Skeletal muscle tissue (tissue), 4 donors: ENCODE measurements around the gene FBLN7. TPM values are rescaled to one million over a fixed set of nuclear protein-coding genes. Genes with fewer than 3 reads are reported as not detected.

Experiments
- H3K27ac ChIP-seq: one replicate; pipeline ENCODE4 v1.7.0; 2013; ENCODE audit warnings: mild to moderate bottlenecking, low read depth, low read length, inconsistent platforms
- H3K27me3 ChIP-seq, 3 donors: one replicate each; pipeline ENCODE4 v1.7.0; 2013; ENCODE audit warnings: low read length in 3 of 3; ENCODE audit not compliant: control insufficient read depth in 3 of 3, insufficient read depth in 3 of 3
- H3K36me3 ChIP-seq, 3 donors: one replicate each; pipeline ENCODE4 v1.7.0; 2013; ENCODE audit warnings: low read length in 3 of 3; ENCODE audit not compliant: control insufficient read depth in 3 of 3, insufficient read depth in 3 of 3
- H3K4me1 ChIP-seq, 3 donors: one replicate each; pipeline ENCODE4 v1.7.0; 2013; ENCODE audit warnings: low read length in 3 of 3, mild to moderate bottlenecking in 3 of 3; ENCODE audit not compliant: control insufficient read depth in 3 of 3, insufficient read depth in 3 of 3
- H3K4me3 ChIP-seq, 3 donors: one replicate each; pipeline ENCODE4 v1.7.0; 2013; ENCODE audit warnings: low read length in 3 of 3
- H3K9ac ChIP-seq, 3 donors: one replicate each; pipeline ENCODE4 v1.7.0; 2013; ENCODE audit warnings: low read length in 3 of 3, mild to moderate bottlenecking in 3 of 3, moderate library complexity in 2 of 3, low read depth in 1 of 3
- H3K9me3 ChIP-seq, 3 donors: one replicate each; pipeline ENCODE4 v1.7.0; 2013; ENCODE audit warnings: low read length in 3 of 3; ENCODE audit not compliant: control insufficient read depth in 3 of 3
- total RNA-seq: library from RNA; depleted of rRNA; stranded (reverse); fragments of >200 nt; gene quantifications from one replicate; pipeline ENCODE4 v1.2.3, GENCODE V29; 2014
- donor health status: Osteomylitis.

Gene FBLN7
- total RNA-seq, 1 donor from 2014 or later: 9.9 TPM

GRCh38 chr2:112155331-112156151, 17.4 kb downstream of the FBLN7 start:
- Histone ChIP-seq H3K36me3 (no peaks in the 10 kb centered on the region), H3K9ac (peak overlapping the region in 1 of 3 donors; percentile 51), H3K4me3 (peak overlapping the region; percentile 43 to 56 (median 52)), H3K4me1 (peaks cover 8 to 16% (median 9%) of the 10 kb centered on the region in 3 donors), H3K27me3 (peaks cover 0 to 20% (median 15%) of the 10 kb centered on the region in 3 donors), H3K9me3 (no peaks in the 10 kb centered on the region), H3K27ac (no peak overlapping the region)

- Histone ChIP-seq H3K27me3 (peaks cover 0 to 20% (median 15%) of the 10 kb centered on the region in 3 donors), H3K4me3 (peak overlapping the region; percentile 43 to 56 (median 52)), H3K9ac (no peak overlapping the region), H3K9me3 (no peaks in the 10 kb centered on the region), H3K27ac (no peak overlapping the region), H3K36me3 (no peaks in the 10 kb centered on the region), H3K4me1 (peaks cover 8 to 16% (median 9%) of the 10 kb centered on the region in 3 donors)
Observed at GRCh38 chr2:112156152-112156986, 18.2 kb downstream of the FBLN7 start.

- Histone ChIP-seq H3K27ac (no peak overlapping the region), H3K4me3 (no peak overlapping the region), H3K27me3 (peaks cover 0 to 20% (median 15%) of the 10 kb centered on the region in 3 donors), H3K9ac (no peak overlapping the region), H3K4me1 (peaks cover 8 to 16% (median 9%) of the 10 kb centered on the region in 3 donors), H3K9me3 (no peaks in the 10 kb centered on the region), H3K36me3 (no peaks in the 10 kb centered on the region)
Observed at GRCh38 chr2:112157472-112157871, 19.3 kb downstream of the FBLN7 start.

- Histone ChIP-seq H3K9ac (no peak overlapping the region), H3K27me3 (peaks cover 0 to 20% (median 14%) of the 10 kb centered on the region in 3 donors), H3K27ac (no peak overlapping the region), H3K36me3 (no peaks in the 10 kb centered on the region), H3K9me3 (no peaks in the 10 kb centered on the region), H3K4me3 (no peak overlapping the region), H3K4me1 (peaks cover 8 to 12% (median 9%) of the 10 kb centered on the region in 3 donors)
Observed at GRCh38 chr2:112159454-112159921, 21.3 kb downstream of the FBLN7 start.

- Histone ChIP-seq H3K4me3 (no peak overlapping the region), H3K9me3 (no peaks in the 10 kb centered on the region), H3K9ac (no peak overlapping the region), H3K36me3 (no peaks in the 10 kb centered on the region), H3K4me1 (peaks cover 5 to 8% (median 6%) of the 10 kb centered on the region in 3 donors), H3K27me3 (peaks cover 0 to 10% (median 4%) of the 10 kb centered on the region in 3 donors), H3K27ac (no peak overlapping the region)
Observed at GRCh38 chr2:112160283-112161250, 22.4 kb downstream of the FBLN7 start.

GRCh38 chr2:112161431-112162145, 23.4 kb downstream of the FBLN7 start:
- Histone ChIP-seq H3K4me3 (no peak overlapping the region), H3K9ac (no peak overlapping the region), H3K4me1 (no peaks in the 10 kb centered on the region), H3K27ac (no peak overlapping the region), H3K27me3 (peaks cover 0 to 2% (median under 1%) of the 10 kb centered on the region in 3 donors), H3K9me3 (no peaks in the 10 kb centered on the region), H3K36me3 (no peaks in the 10 kb centered on the region)

GRCh38 chr2:112162341-112162740, 24.2 kb downstream of the FBLN7 start:
- Histone ChIP-seq H3K9me3 (no peaks in the 10 kb centered on the region), H3K36me3 (no peaks in the 10 kb centered on the region), H3K4me1 (no peaks in the 10 kb centered on the region), H3K9ac (no peak overlapping the region), H3K27ac (no peak overlapping the region), H3K27me3 (no peaks in the 10 kb centered on the region), H3K4me3 (no peak overlapping the region)

GRCh38 chr2:112162956-112163355, 24.8 kb downstream of the FBLN7 start:
- Histone ChIP-seq H3K9ac (no peak overlapping the region), H3K27me3 (no peaks in the 10 kb centered on the region), H3K9me3 (no peaks in the 10 kb centered on the region), H3K4me3 (no peak overlapping the region), H3K27ac (no peak overlapping the region), H3K4me1 (no peaks in the 10 kb centered on the region), H3K36me3 (no peaks in the 10 kb centered on the region)

GRCh38 chr2:112163541-112163981, 25.4 kb downstream of the FBLN7 start:
- no peaks in the 10 kb centered on the region for H3K9me3 ChIP-seq
- no peaks in the 10 kb centered on the region for H3K4me1 ChIP-seq

More at GRCh38 chr2:112163541-112163981, 25.4 kb downstream of the FBLN7 start:
- H3K9ac ChIP-seq: no peak overlapping the region
- H3K27me3 ChIP-seq: no peaks in the 10 kb centered on the region
- H3K27ac ChIP-seq: no peak overlapping the region
- no peak overlapping the region for H3K4me3 ChIP-seq
- no peaks in the 10 kb centered on the region for H3K36me3 ChIP-seq
